ENCODE measurements around the gene CACHD1. TPM values are rescaled to one million over a fixed set of nuclear protein-coding genes. Genes with fewer than 3 reads are reported as not detected.
A peak's percentile ranks its signal among the peaks of the same experiment; 100 is the strongest.

The CACHD1 gene
- total RNA-seq, 4 donors from 2014 or later, result 7.7 to 20.1 (median 9.8) TPM

GRCh38 chr1:64470665-64471217 lies 812 bp downstream of the CACHD1 start:
- H3K4me3 ChIP-seq, result peak overlapping the region; percentile 39 to 80
- TF ChIP-seq CTCF (IDR thresholded peaks at IDR 0.05) (no peak), POLR2A (IDR thresholded peaks at IDR 0.05) (no peak), POLR2AphosphoS5 (IDR thresholded peaks at IDR 0.05) (no peak), EP300 (IDR thresholded peaks at IDR 0.05) (no peak)
- WGBS, 2 donors (ENCODE audit: low coverage in 1 of 2), result 0% methylated on average over 4 to 7 of the region's 43 CpGs
- peaks cover 10% of the 10 kb centered on the region for H3K27me3 ChIP-seq
- peaks cover 0 to 57% (median 0%) of the 10 kb centered on the region in 3 donors for H3K4me1 ChIP-seq
- no peaks in the 10 kb centered on the region for H3K9me3 ChIP-seq
- peak; percentile 45 for ATAC-seq
- no peaks in the 10 kb centered on the region for H3K36me3 ChIP-seq
- H3K27ac ChIP-seq, result peak overlapping the region in 3 of 4 donors; percentile 65 to 88 (median 81)

GRCh38 chr1:64471218-64472039 lies 1.5 kb downstream of the CACHD1 start:
- Histone ChIP-seq H3K4me3 (peak overlapping the region; percentile 39 to 80), H3K9me3 (no peaks in the 10 kb centered on the region), H3K27me3 (peaks cover 10% of the 10 kb centered on the region), H3K36me3 (no peaks in the 10 kb centered on the region), H3K27ac (peak overlapping the region; percentile 31 to 88 (median 73)), H3K4me1 (peaks cover 0 to 64% (median 0%) of the 10 kb centered on the region in 3 donors)
- WGBS, 2 donors (ENCODE audit: low coverage in 1 of 2), result 5 to 8% methylated on average over 10 to 21 of the region's 40 CpGs
- peak; percentile 44 for ATAC-seq
- TF ChIP-seq POLR2A (IDR thresholded peaks at IDR 0.05) (peak in 1 of 2 donors; percentile 10), EP300 (IDR thresholded peaks at IDR 0.05) (no peak)

DNA sequence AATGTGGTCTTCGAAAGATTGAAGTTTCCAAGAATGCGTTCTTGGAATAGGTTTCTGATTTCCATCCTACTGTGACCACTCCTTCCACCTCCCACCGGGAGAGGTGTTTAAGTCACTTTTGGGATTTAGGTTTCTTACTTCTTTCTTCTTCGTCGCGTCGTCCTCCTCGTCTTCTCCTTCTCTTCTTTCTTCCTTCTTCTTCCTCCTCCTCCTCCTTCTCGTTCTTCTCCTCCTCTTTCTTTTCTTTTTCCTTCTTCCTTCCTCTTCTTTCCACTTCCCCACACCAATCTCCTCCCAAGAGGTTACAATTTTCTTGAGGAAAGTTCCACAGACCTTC lies 2.1 kb downstream of the CACHD1 start:
- H3K9me3 ChIP-seq, result no peaks in the 10 kb centered on the region
- 24 to 42% methylated on average over 7 to 9 of the region's 9 CpGs for whole genome bisulfite sequencing, 2 donors (ENCODE audit: low coverage in 1 of 2)
- ATAC-seq, result no peak
- H3K27ac ChIP-seq, result peak overlapping the region in 3 of 4 donors; percentile 65 to 88 (median 81)
- peaks cover under 1 to 70% (median 1%) of the 10 kb centered on the region in 3 donors for H3K4me1 ChIP-seq
- TF ChIP-seq EP300 (IDR thresholded peaks at IDR 0.05), result no peak
- TF ChIP-seq CTCF (IDR thresholded peaks at IDR 0.05), result no peak
- TF ChIP-seq POLR2A (IDR thresholded peaks at IDR 0.05), result no peak
- TF ChIP-seq POLR2AphosphoS5 (IDR thresholded peaks at IDR 0.05), result no peak
- no peaks in the 10 kb centered on the region for H3K36me3 ChIP-seq
- H3K4me3 ChIP-seq, result peak overlapping the region; percentile 39 to 80
- H3K27me3 ChIP-seq, result peaks cover 10% of the 10 kb centered on the region

DNA sequence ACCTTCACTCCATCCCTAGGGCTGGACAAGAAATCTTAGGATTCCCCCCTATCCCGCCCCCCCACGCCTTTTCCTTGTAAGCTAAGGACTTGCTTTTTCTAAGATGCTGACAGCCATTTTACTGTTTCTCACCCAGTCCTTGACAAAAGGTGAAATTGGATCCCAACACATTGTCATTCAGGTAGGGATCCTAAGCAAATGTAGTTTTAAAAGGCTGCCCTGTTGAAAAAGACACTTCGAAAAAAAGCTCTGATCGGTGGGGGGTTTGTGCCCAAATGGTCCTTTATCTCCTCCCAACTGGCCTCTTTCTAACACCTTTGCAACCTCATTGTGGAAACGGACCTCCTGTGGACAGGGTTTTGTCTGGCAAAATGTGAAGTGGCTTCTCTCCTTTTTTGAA lies 2.9 kb downstream of the CACHD1 start:
- TF ChIP-seq EP300 (IDR thresholded peaks at IDR 0.05), result no peak
- no peak for TF ChIP-seq POLR2AphosphoS5 (IDR thresholded peaks at IDR 0.05)
- TF ChIP-seq POLR2A (IDR thresholded peaks at IDR 0.05), result no peak
- TF ChIP-seq CTCF (IDR thresholded peaks at IDR 0.05), result no peak
- WGBS, 2 donors (ENCODE audit: low coverage in 1 of 2), result 86 to 100% methylated on average over 3 to 4 of the region's 5 CpGs
- no peaks in the 10 kb centered on the region for H3K9me3 ChIP-seq
- no peak overlapping the region for H3K27ac ChIP-seq
- H3K36me3 ChIP-seq, result no peaks in the 10 kb centered on the region
- H3K27me3 ChIP-seq, result peaks cover 10% of the 10 kb centered on the region
- ATAC-seq, result no peak
- H3K4me1 ChIP-seq, result peaks cover 4 to 75% (median 4%) of the 10 kb centered on the region in 3 donors
- H3K4me3 ChIP-seq, result peak overlapping the region in 1 of 2 donors; percentile 80

GRCh38 chr1:64473367-64473766 lies 3.4 kb downstream of the CACHD1 start:
- no peak overlapping the region for H3K27ac ChIP-seq
- H3K27me3 ChIP-seq, result peaks cover 10% of the 10 kb centered on the region
- H3K36me3 ChIP-seq, result no peaks in the 10 kb centered on the region
- no peaks in the 10 kb centered on the region for H3K9me3 ChIP-seq
- 90% methylated on average over 1 of the region's 1 CpG; no CpG with 5 or more reads in 1 of the 2 donors for WGBS, 2 donors (ENCODE audit: low coverage in 1 of 2)
- H3K4me3 ChIP-seq, result no peak overlapping the region
- H3K4me1 ChIP-seq, result peaks cover 4 to 78% (median 4%) of the 10 kb centered on the region in 3 donors
- no peak for ATAC-seq
- TF ChIP-seq CTCF (IDR thresholded peaks at IDR 0.05) (no peak), POLR2AphosphoS5 (IDR thresholded peaks at IDR 0.05) (no peak), EP300 (IDR thresholded peaks at IDR 0.05) (no peak), POLR2A (IDR thresholded peaks at IDR 0.05) (no peak)

All from gastroesophageal sphincter (tissue), 4 donors.